PC-9 (cell line): ENCODE data around the gene TCEAL8. TPM values are rescaled to one million over a fixed set of nuclear protein-coding genes. Genes with fewer than 3 reads are reported as not detected.

Experiments used
- BruUV-seq: library from RNA; stranded (reverse); fragments of 400-500 nt; replicated peaks from 2 replicates; lab custom pipeline; 2021; lab: Mats Ljungman, UMichigan
- CTCF ChIA-PET: fragments of 300-600 bp; sonication (Branson Sonifier 250); formaldehyde crosslinking; loops from one replicate; lab custom pipeline; 2022; ENCODE audit warnings: antibody characterized with exemption; lab: Charles Lee
- POLR2A ChIA-PET: fragments of 300-600 bp; sonication (Branson Sonifier 250); formaldehyde crosslinking; loops from one replicate; lab custom pipeline; 2022; ENCODE audit warnings: antibody characterized with exemption; ENCODE audit not compliant: unreplicated experiment; lab: Charles Lee
- DNase-seq, 2 experiments: peaks; one replicate each; pipeline versions ENCODE4 v3.0.0 to v3.0.0-alpha.2; 2015 to 2022; ENCODE audit warnings: mixed read lengths in 1 of 2
- H2AFZ ChIP-seq: fragments of 200-600 bp; sonication (generic); 2 replicates; pipeline ENCODE4 v1.8.1; 2017; ENCODE audit warnings: antibody characterized with exemption
- H3F3A ChIP-seq: fragments of 200-600 bp; sonication (generic); 2 replicates; pipeline ENCODE4 v1.8.1; 2017; ENCODE audit warnings: antibody characterized with exemption, mild to moderate bottlenecking, low read depth; ENCODE audit not compliant: insufficient read depth
- H3K27ac ChIP-seq: fragments of 200-600 bp; sonication (generic); 2 replicates; pipeline ENCODE4 v1.6.1; 2016; ENCODE audit warnings: mixed run types
- H3K27me3 ChIP-seq: fragments of 200-600 bp; sonication (generic); 2 replicates; pipeline ENCODE4 v1.6.1; 2016; ENCODE audit warnings: low read depth, mixed run types; ENCODE audit not compliant: insufficient read depth
- H3K36me3 ChIP-seq: fragments of 200-600 bp; sonication (generic); 2 replicates; pipeline ENCODE4 v1.6.1; 2016; ENCODE audit warnings: low read depth, mixed run types
- H3K4me1 ChIP-seq: fragments of 200-600 bp; sonication (generic); replicated peaks from 2 replicates; pipeline ENCODE4 v1.6.1; 2016; ENCODE audit warnings: mixed run types; ENCODE audit not compliant: insufficient read depth
- H3K4me2 ChIP-seq: fragments of 200-600 bp; sonication (generic); 2 replicates; pipeline ENCODE4 v1.6.1; 2017; ENCODE audit warnings: mixed run types
- H3K4me3 ChIP-seq: fragments of 200-600 bp; sonication (generic); 2 replicates; pipeline ENCODE4 v1.6.1; 2016; ENCODE audit warnings: mixed run types
- H3K79me2 ChIP-seq: fragments of 200-600 bp; sonication (generic); 2 replicates; pipeline ENCODE4 v1.6.1; 2017; ENCODE audit warnings: low read depth, mixed run types
- H3K9me2 ChIP-seq: fragments of 200-600 bp; sonication (generic); 2 replicates; pipeline ENCODE4 v1.8.1; 2017; ENCODE audit warnings: mild to moderate bottlenecking; ENCODE audit not compliant: insufficient read depth
- H3K9me3 ChIP-seq: fragments of 200-600 bp; sonication (generic); 2 replicates; pipeline ENCODE4 v1.8.1; 2016; ENCODE audit warnings: low read depth; ENCODE audit not compliant: insufficient read depth
- H4K20me1 ChIP-seq: fragments of 200-600 bp; sonication (generic); 2 replicates; pipeline ENCODE4 v1.8.1; 2017; ENCODE audit not compliant: insufficient read depth
- CTCF ChIP-seq: fragments of 200-600 bp; sonication (generic); conservative IDR thresholded peaks from 2 replicates; pipeline ENCODE4 v1.6.1; 2017; ENCODE audit warnings: mixed run types, antibody characterized with exemption, mild to moderate bottlenecking, moderate library complexity
- EZH2 ChIP-seq: fragments of 200-600 bp; sonication (generic); IDR thresholded peaks from 2 replicates; pipeline ENCODE4 v1.8.0; 2017; ENCODE audit warnings: antibody characterized with exemption, low read depth
- intact Hi-C: fragments of 100-400 bp; cut with micrococcal nuclease; formaldehyde crosslinking; loops from one replicate; pipeline ENCODE4 v1.10.0; 2022; ENCODE audit not compliant: unreplicated experiment
- total RNA-seq: library from RNA; stranded (reverse); gene quantifications from 2 replicates; pipeline ENCODE4 v1.2.3, GENCODE V29; 2021

TCEAL8 gene
- total RNA-seq, 1 experiment from 2014 or later, result 31.5 TPM

- no peak for DNase-seq
- Histone ChIP-seq H3K9me2 (no peaks in the 10 kb centered on the region), H3K4me1 (no peaks in the 10 kb centered on the region), H3K79me2 (no peaks in the 10 kb centered on the region), H3K27me3 (peaks cover 32% of the 10 kb centered on the region), H3K9me3 (no peaks in the 10 kb centered on the region), H3K4me3 (no peak overlapping the region), H3K27ac (no peak overlapping the region), H3K4me2 (no peak overlapping the region), H3K36me3 (no peaks in the 10 kb centered on the region), H2AFZ (no peak overlapping the region), H4K20me1 (no peaks in the 10 kb centered on the region), H3F3A (no peaks in the 10 kb centered on the region)
- TF ChIP-seq CTCF (no peak), EZH2 (no peak)
- intact Hi-C loops, result no loop called here
- POLR2A ChIA-PET, result no interaction called here
- BruUV-seq, result no TSS peak
- CTCF ChIA-PET, result no interaction called here
Measured at GRCh38 chrX:103279624-103280023, 24.7 kb upstream of the TCEAL8 start.

GRCh38 chrX:103276581-103277002, 21.6 kb upstream of the TCEAL8 start, which contains the start of gene TCEAL5:
Gene TCEAL5, minus strand, starts transcription at chrX:103276750. Its CDS starts 2,187 bp downstream, at chrX:103274563.
- intact Hi-C loops, result no loop called here
- Histone ChIP-seq H3K9me2 (no peaks in the 10 kb centered on the region), H3F3A (no peaks in the 10 kb centered on the region), H3K4me2 (no peak within 1 kb of the TSS), H3K27me3 (peaks cover 37% of the 10 kb centered on the region), H3K27ac (no peak within 1 kb of the TSS), H3K4me1 (no peaks in the 10 kb centered on the region), H3K4me3 (no peak within 1 kb of the TSS), H3K36me3 (no peaks in the 10 kb centered on the region), H2AFZ (no peak within 1 kb of the TSS), H3K9me3 (no peaks in the 10 kb centered on the region), H3K79me2 (no peaks in the 10 kb centered on the region), H4K20me1 (no peaks in the 10 kb centered on the region)
- DNase-seq, result no peak
- TF ChIP-seq CTCF, result no peak
- no peak for TF ChIP-seq EZH2
- CTCF ChIA-PET, result interaction anchor here (0.6 kb wide), 1 partner anchor 46 kb away, joined by 4 read pairs; no protein-coding TSS in a partner anchor
- BruUV-seq, result no TSS peak
- POLR2A ChIA-PET, result interaction anchor here (0.6 kb wide), 1 partner anchor 21 kb away, joined by 4 read pairs; the partner anchor contains the start of gene TCEAL8

- Histone ChIP-seq H3K9me2 (no peaks in the 10 kb centered on the region), H3K79me2 (no peaks in the 10 kb centered on the region), H3K4me1 (no peaks in the 10 kb centered on the region), H3K4me2 (no peak overlapping the region), H3K9me3 (no peaks in the 10 kb centered on the region), H3K36me3 (no peaks in the 10 kb centered on the region), H2AFZ (no peak overlapping the region), H3K27me3 (peaks cover 37% of the 10 kb centered on the region), H3K27ac (no peak overlapping the region), H3K4me3 (no peak overlapping the region), H4K20me1 (no peaks in the 10 kb centered on the region), H3F3A (no peaks in the 10 kb centered on the region)
- CTCF ChIA-PET, result interaction anchor here (0.6 kb wide), 1 partner anchor 47 kb away, joined by 4 read pairs; no protein-coding TSS in a partner anchor
- no TSS peak for BruUV-seq
- DNase-seq, result no peak
- POLR2A ChIA-PET, result no interaction called here
- intact Hi-C loops, result no loop called here
- TF ChIP-seq CTCF, result no peak
- no peak for TF ChIP-seq EZH2
Measured at GRCh38 chrX:103275947-103276567, 21.1 kb upstream of the TCEAL8 start.
